LNCaP clone FGC (cell line): ENCODE measurements around the gene MGAT5B.

Experiments used
- DNase-seq: peaks from one replicate; pipeline ENCODE4 v3.0.0-alpha.2; 2011; ENCODE audit warnings: low read depth
- H3K4me3 ChIP-seq: 2 replicates; pipeline ENCODE4 v1.5.1; 2011; ENCODE audit warnings: mild to moderate bottlenecking, low read depth, low read length, control low read depth
- TF ChIP-seq, protein P1 (sequence below): IDR thresholded peaks from 2 replicates; pipeline ENCODE4 v1.5.1; 2012; ENCODE audit warnings: mild to moderate bottlenecking; ENCODE audit not compliant: control insufficient read depth, insufficient read depth; ENCODE audit errors: extremely low read depth

Gene MGAT5B

DNA sequence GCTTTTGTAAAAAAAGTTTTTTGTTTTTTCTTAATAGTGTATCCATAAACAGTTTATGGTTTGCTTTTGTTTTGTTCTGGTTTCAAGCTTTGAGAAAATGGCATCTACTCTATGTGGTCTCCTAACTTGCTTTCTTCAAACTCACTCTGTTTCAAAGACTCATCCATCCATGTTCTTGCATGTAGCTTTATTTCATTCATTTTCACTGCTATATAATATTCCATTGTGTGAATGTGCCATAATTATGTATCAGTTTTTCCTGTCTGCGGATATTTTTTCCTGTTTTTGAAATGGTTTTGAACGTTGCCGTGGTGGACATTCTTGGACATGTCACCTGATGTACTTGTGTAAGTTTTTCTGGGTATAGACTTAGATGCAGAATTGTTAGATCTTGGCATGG is 39.1 kb downstream of the MGAT5B start:
- TF ChIP-seq, protein P1, sequence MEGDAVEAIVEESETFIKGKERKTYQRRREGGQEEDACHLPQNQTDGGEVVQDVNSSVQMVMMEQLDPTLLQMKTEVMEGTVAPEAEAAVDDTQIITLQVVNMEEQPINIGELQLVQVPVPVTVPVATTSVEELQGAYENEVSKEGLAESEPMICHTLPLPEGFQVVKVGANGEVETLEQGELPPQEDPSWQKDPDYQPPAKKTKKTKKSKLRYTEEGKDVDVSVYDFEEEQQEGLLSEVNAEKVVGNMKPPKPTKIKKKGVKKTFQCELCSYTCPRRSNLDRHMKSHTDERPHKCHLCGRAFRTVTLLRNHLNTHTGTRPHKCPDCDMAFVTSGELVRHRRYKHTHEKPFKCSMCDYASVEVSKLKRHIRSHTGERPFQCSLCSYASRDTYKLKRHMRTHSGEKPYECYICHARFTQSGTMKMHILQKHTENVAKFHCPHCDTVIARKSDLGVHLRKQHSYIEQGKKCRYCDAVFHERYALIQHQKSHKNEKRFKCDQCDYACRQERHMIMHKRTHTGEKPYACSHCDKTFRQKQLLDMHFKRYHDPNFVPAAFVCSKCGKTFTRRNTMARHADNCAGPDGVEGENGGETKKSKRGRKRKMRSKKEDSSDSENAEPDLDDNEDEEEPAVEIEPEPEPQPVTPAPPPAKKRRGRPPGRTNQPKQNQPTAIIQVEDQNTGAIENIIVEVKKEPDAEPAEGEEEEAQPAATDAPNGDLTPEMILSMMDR, result no peak
- no peak for DNase-seq
- no peak overlapping the region for H3K4me3 ChIP-seq

DNA sequence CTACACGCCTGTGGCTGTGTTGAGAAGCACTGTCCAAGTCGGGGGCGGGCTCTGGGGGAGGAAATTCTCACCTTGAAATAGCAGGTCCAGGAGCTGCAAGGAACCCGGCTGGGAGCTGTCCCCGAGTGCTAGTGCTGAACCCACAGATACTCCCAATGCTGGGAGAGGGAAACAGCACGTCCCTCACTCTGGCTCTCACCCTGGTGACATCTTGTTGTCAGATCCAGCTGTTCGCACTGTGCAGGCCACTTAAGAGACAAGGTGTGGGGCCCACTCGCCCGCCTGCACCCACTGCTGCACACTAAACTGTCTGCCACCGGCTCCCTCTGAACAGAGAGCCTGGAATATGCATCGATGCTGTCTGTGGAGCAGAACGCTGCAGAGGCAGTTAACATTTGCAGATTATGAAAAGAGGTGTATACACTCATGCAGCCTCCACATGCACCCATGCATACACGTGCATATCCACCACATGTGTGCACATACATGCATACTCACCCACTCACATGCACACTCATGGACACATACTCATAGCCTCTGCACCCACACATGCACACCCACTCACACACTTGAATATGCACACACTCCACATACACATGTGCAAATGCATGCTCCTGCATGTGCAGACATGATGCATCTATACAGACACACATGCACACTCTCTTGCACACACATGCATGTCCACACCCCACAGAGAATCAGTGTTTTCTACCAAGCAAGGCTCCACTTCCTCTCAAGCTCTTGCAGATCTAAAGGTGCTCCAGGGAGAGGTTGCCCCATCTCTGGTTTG is 42.0 kb downstream of the MGAT5B start:
- peak; percentile 40 for DNase-seq
- TF ChIP-seq, protein P1, result no peak
- no peak overlapping the region for H3K4me3 ChIP-seq

DNA sequence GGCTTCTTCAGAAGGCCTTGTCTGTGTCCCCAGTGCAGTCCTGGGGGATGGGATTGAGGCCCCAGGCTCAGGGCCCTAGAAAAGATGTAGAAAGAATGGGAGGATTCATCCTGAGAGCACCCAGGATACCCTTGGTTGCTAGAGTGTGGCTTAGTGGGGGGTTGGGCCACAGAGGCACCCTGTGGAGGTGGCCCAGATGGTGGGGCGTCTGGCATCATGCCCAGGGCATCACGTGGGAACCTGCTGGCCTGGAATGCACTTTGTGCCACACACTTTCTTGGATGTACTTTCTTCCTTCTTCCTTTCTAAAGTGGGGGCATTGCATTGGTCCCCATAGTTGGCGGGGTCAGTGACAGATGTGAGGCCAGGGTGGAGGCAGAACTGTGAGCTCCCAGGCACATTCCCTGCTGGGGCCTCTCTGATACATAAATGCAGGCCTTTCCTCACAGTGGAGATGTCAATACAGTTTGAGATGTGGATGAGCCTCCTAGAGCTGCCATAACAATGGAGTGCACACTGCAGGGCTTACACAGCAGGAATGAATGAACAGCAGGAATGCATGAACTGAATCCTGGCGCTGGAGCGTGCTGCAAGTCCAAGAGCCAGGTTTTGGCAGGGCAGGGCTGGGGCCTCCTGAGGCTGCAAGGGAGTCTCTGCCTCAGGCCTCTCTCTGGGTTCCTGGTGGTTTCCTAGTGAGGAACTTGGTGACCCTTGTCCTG is 43.3 kb downstream of the MGAT5B start:
- TF ChIP-seq, protein P1, result no peak
- DNase-seq, result no peak
- no peak overlapping the region for H3K4me3 ChIP-seq

DNA sequence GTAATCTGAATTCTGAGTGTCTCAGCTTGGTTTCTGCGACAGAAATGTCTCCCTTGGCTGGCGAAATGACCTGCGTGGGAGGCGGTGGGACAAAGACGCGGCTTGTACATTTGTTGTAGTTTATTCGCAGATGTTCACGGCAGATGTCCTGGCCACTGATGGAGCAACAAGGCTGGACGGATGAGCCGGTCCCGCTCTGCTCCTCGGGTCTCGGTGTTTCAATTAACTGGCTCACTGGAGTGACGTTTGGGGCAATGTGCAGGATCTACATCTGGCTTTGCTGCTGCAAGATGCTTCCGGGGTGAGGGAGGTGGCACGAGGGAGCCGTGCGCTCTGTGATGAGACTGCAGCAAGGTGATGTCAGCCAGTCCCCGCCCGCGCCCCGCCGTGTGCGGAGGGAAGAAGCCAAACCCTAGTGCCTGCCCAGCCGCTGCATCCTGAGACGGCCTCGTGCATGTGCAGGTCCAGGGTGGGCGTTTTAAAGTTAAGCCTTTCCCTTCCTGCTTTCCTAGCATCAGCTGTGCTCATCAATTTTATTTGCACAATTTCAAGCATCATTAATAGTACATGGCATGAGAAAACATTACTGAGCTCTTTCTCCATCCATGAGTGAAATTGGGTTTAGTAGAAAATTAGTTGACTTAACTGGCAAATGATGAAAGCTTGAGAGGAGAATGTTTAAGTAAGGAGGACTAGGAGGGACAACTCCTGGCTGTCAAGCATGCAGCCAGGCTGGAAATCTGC is 44.4 kb downstream of the MGAT5B start:
- DNase-seq, result no peak
- TF ChIP-seq, protein P1, result no peak
- no peak overlapping the region for H3K4me3 ChIP-seq

DNA sequence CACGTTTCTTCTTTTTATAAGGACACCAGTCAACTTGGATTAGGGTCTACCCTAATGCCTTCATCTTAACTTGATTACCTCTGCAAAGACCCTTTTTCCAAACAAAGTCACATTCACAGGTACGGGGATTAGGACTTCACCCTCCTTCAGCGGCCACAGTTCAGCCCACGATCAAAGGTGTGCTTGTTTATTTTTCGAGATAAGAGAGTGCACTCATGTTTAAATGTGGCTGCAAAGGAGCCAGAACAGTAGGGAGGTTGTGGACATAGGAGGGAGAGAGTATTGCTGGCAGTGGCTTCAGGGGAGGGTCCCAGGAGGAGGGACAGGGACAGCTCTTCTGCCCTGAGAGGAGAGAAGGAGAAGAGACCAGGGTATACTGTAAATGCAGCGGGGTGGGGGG is 46.7 kb downstream of the MGAT5B start:
- no peak for DNase-seq
- TF ChIP-seq, protein P1, result no peak
- no peak overlapping the region for H3K4me3 ChIP-seq

DNA sequence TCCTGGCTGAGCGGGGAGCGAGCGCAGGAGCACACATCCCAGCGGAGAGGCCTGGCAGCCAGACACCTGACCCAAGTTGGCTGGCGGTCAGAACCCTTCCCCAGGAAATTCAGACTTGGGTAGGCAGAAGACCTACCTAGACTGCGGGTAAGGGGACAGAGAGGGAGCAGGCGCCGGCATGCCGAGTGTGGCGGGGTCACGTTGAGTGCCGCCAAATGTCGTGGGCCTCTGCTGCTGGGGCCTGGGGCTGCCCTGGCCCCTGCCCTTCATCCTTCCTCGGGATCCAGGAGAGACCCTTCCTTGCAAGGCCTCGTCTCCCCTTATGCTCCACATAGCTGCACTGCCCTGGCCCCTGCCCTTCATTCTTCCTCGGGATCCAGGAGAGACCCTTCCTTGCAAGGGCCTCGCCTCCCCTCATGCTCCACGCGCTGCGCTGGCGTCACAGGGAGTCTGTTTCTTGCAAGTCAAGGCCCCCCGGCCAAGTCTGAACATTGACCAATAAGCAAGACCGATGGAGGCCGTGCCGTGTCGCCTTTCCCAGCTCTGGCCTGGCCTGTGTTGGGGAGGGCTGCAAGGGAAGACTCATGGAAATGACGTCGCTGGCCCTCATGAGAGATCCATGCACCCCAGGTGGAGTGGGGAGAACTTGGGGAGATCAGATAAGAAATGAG is 47.8 kb downstream of the MGAT5B start:
- TF ChIP-seq, protein P1, result no peak
- H3K4me3 ChIP-seq, result no peak overlapping the region
- no peak for DNase-seq
